Measurements from ENCODE around the gene GAPVD1.

The GAPVD1 gene

GRCh38 chr9:125415583-125416460, 154.2 kb downstream of the GAPVD1 start:
- DNase-seq (ENCODE audit: insufficient read length): no peak
- TF ChIP-seq POLR2AphosphoS5 (IDR thresholded peaks at IDR 0.05; ENCODE audit: low read depth, low read length) (no peak), POLR2A (IDR thresholded peaks at IDR 0.05; ENCODE audit: low read depth, low read length) (no peak), TAF1 (IDR thresholded peaks at IDR 0.05; ENCODE audit: borderline replicate concordance, low read depth, low read length) (no peak)
- FAIRE-seq: no peak

- DNase-seq (ENCODE audit: insufficient read length): no peak
- no peak for TF ChIP-seq POLR2A (IDR thresholded peaks at IDR 0.05; ENCODE audit: low read depth, low read length)
- no peak for FAIRE-seq
These were observed 154.9 kb downstream of the GAPVD1 start for GRCh38 chr9:125416517-125416916.

All from GM12892 (cell line).